ENCODE measurements around the gene MCM9. TPM values are rescaled to one million over a fixed set of nuclear protein-coding genes. Genes with fewer than 3 reads are reported as not detected.
"Not testable (repeated sequence)": the region's sequence is repeated elsewhere in the genome, so short reads cannot be mapped to it uniquely, and the experiment has no call there.

Gene MCM9
- total and polyA plus RNA-seq, 2 donors from 2014 or later = 4.8 to 25.9 TPM

GRCh38 chr6:118799826-118800225 lies 135.1 kb downstream of the MCM9 start:
- Histone ChIP-seq H3K36me3 (ENCODE audit: control insufficient read depth in 2 of 3, insufficient read depth in 3 of 3, low read length in 3 of 3) (no peaks in the 10 kb centered on the region), H3K27ac (ENCODE audit: low read depth in 2 of 2, low read length in 2 of 2) (no peak overlapping the region), H3K27me3 (ENCODE audit: control insufficient read depth, insufficient read depth, low read length) (no peaks in the 10 kb centered on the region), H3K9me3 (ENCODE audit: control insufficient read depth in 2 of 3, insufficient read depth in 1 of 3, low read length in 3 of 3) (no peaks in the 10 kb centered on the region), H3K9ac (ENCODE audit: low read length in 3 of 3) (no peak overlapping the region), H3K4me3 (ENCODE audit: low read length in 3 of 3) (no peak overlapping the region), H3K4me1 (ENCODE audit: control insufficient read depth in 2 of 3, insufficient read depth in 2 of 3, low read depth in 1 of 3, low read length in 3 of 3) (peaks cover 0 to 2% (median 0%) of the 10 kb centered on the region in 3 donors)
- DNase-seq (no peak), FAIRE-seq (no peak)
- TF ChIP-seq CTCF (IDR thresholded peaks at IDR 0.05; ENCODE audit: borderline replicate concordance, extremely low read depth, insufficient read depth) = no peak
- intact Hi-C loops (cut with DNase I) = no loop called here

GRCh38 chr6:118796548-118796947 lies 138.4 kb downstream of the MCM9 start:
- H3K27ac ChIP-seq (ENCODE audit: low read depth in 2 of 2, low read length in 2 of 2); H3K9me3 ChIP-seq (ENCODE audit: control insufficient read depth in 2 of 3, insufficient read depth in 1 of 3, low read length in 3 of 3); H3K4me3 ChIP-seq (ENCODE audit: low read length in 3 of 3); FAIRE-seq; H3K9ac ChIP-seq (ENCODE audit: low read length in 3 of 3); H3K36me3 ChIP-seq (ENCODE audit: control insufficient read depth in 2 of 3, insufficient read depth in 3 of 3, low read length in 3 of 3); H3K4me1 ChIP-seq (ENCODE audit: control insufficient read depth in 2 of 3, insufficient read depth in 2 of 3, low read depth in 1 of 3, low read length in 3 of 3); intact Hi-C loops (cut with DNase I); H3K27me3 ChIP-seq (ENCODE audit: control insufficient read depth, insufficient read depth, low read length): not testable (repeated sequence)
- DNase-seq = peak in 1 of 5 donors; percentile 82

- DNase-seq (no peak), FAIRE-seq (no peak)
- no peak overlapping the region for H3K4me3 ChIP-seq (ENCODE audit: low read length in 3 of 3)
- no peak overlapping the region for H3K9ac ChIP-seq (ENCODE audit: low read length in 3 of 3)
- no peaks in the 10 kb centered on the region for H3K4me1 ChIP-seq (ENCODE audit: control insufficient read depth in 2 of 3, insufficient read depth in 2 of 3, low read depth in 1 of 3, low read length in 3 of 3)
- intact Hi-C loops (cut with DNase I) = no loop called here
- no peaks in the 10 kb centered on the region for H3K36me3 ChIP-seq (ENCODE audit: control insufficient read depth in 2 of 3, insufficient read depth in 3 of 3, low read length in 3 of 3)
- H3K9me3 ChIP-seq (ENCODE audit: control insufficient read depth in 2 of 3, insufficient read depth in 1 of 3, low read length in 3 of 3) = no peaks in the 10 kb centered on the region
- H3K27me3 ChIP-seq (ENCODE audit: control insufficient read depth, insufficient read depth, low read length) = no peaks in the 10 kb centered on the region
- no peak overlapping the region for H3K27ac ChIP-seq (ENCODE audit: low read depth in 2 of 2, low read length in 2 of 2)
- TF ChIP-seq CTCF (IDR thresholded peaks at IDR 0.05; ENCODE audit: borderline replicate concordance, extremely low read depth, insufficient read depth) = no peak
These were observed 143.5 kb downstream of the MCM9 start for GRCh38 chr6:118791499-118791898.

- H3K27me3 ChIP-seq (ENCODE audit: control insufficient read depth, insufficient read depth, low read length) = no peaks in the 10 kb centered on the region
- FAIRE-seq (no peak), DNase-seq (no peak)
- no peak for TF ChIP-seq CTCF (IDR thresholded peaks at IDR 0.05; ENCODE audit: borderline replicate concordance, extremely low read depth, insufficient read depth)
- H3K9me3 ChIP-seq (ENCODE audit: control insufficient read depth in 2 of 3, insufficient read depth in 1 of 3, low read length in 3 of 3) = no peaks in the 10 kb centered on the region
- H3K36me3 ChIP-seq (ENCODE audit: control insufficient read depth in 2 of 3, insufficient read depth in 3 of 3, low read length in 3 of 3) = no peaks in the 10 kb centered on the region
- no peak overlapping the region for H3K9ac ChIP-seq (ENCODE audit: low read length in 3 of 3)
- no peaks in the 10 kb centered on the region for H3K4me1 ChIP-seq (ENCODE audit: control insufficient read depth in 2 of 3, insufficient read depth in 2 of 3, low read depth in 1 of 3, low read length in 3 of 3)
- H3K27ac ChIP-seq (ENCODE audit: low read depth in 2 of 2, low read length in 2 of 2) = no peak overlapping the region
- intact Hi-C loops (cut with DNase I) = no loop called here
- no peak overlapping the region for H3K4me3 ChIP-seq (ENCODE audit: low read length in 3 of 3)
These were observed 145.0 kb downstream of the MCM9 start for GRCh38 chr6:118789954-118790353.

Measured in kidney (tissue), 14 donors.